DLD1 (cell line): ENCODE results near the gene CSF2.

Experiments used
- in situ Hi-C: cut with HindIII; loops from 2 replicates; pipeline ENCODE4 v1.10.0; 2017; ENCODE audit warnings: low sequenced_read_pairs

CSF2 gene

DNA sequence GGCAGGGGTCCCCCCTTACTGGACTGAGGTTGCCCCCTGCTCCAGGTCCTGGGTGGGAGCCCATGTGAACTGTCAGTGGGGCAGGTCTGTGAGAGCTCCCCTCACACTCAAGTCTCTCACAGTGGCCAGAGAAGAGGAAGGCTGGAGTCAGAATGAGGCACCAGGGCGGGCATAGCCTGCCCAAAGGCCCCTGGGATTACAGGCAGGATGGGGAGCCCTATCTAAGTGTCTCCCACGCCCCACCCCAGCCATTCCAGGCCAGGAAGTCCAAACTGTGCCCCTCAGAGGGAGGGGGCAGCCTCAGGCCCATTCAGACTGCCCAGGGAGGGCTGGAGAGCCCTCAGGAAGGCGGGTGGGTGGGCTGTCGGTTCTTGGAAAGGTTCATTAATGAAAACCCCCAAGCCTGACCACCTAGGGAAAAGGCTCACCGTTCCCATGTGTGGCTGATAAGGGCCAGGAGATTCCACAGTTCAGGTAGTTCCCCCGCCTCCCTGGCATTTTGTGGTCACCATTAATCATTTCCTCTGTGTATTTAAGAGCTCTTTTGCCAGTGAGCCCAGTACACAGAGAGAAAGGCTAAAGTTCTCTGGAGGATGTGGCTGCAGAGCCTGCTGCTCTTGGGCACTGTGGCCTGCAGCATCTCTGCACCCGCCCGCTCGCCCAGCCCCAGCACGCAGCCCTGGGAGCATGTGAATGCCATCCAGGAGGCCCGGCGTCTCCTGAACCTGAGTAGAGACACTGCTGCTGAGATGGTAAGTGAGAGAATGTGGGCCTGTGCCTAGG lies at the start of gene CSF2:
TSS of gene CSF2 (plus strand) at position 559 of the 783 bp plus-strand sequence. CDS start at position 594, 35 bp downstream.
- in situ Hi-C loops = no loop called here

DNA sequence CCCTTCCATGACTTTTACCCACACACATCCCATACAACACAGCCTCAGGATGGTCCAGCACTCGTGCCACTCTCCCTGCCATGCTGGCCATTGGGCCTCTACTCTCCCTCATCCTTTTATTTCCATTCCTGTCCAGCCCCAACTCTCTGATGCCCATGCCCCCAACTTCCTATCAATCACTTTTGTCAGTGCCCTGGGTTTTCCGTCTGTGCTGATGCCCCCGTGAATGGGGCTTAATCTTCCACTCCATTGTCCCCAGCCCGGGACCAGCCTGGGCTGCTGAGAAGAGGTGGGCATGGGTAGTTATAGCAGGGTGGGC lies 49.5 kb upstream of the CSF2 start:
- in situ Hi-C loops = no loop called here

DNA sequence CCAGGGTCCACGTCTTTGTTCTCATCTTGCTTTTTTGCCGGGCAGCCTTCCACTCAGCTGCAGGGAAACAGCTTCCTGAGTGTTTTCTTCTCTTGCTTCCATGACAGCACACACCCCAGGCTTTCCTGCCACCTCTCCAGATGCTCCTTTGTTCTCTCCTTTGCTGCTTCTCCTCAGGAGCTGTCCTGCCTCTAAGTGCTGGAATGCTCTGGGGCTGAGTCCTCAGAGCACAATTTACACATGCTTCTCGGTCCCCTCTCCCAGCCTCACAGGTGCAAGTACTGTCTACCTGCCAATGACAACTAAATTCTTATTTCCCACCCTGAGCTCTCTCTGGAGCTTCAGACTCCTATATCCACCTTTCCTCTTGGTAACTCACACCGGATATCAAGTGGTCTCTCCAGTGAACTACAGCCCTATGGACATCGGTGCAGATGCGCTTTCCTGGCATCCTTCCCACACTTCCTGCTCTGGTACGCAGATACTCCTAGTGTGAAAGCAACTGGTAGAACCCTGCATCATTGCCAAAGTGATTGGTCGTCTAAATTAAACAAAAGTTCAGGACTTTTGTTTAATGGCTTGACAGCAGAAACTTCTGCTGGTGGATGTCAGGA lies 48.7 kb upstream of the CSF2 start:
- in situ Hi-C loops = no loop called here

DNA sequence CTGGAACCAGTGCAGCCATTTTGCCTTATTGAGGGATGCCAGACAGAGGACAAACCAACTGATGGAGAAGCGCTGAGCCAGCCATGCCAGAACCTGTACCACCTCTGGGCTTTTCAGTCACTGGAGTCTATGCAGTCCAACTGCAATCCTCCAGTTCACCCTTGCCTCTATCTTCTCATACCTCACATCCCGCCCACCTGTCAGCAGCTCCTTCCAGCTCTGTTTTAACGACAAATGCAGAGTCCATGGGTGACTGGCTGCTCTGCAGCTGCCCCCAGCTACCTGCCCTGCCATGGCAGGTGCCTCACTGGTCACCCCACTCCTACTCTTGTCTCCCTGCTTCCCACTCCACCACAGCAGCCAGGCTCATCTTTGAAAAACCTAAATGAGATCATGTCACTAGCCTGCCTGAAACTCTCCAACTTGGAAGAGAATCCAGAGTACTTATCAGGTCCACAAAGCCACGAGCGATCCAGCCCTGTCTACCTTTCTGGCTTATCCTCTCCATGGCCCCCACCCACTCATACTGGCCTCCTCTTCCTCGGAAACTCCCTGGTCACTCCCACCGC lies 48.1 kb upstream of the CSF2 start:
- in situ Hi-C loops = no loop called here

DNA sequence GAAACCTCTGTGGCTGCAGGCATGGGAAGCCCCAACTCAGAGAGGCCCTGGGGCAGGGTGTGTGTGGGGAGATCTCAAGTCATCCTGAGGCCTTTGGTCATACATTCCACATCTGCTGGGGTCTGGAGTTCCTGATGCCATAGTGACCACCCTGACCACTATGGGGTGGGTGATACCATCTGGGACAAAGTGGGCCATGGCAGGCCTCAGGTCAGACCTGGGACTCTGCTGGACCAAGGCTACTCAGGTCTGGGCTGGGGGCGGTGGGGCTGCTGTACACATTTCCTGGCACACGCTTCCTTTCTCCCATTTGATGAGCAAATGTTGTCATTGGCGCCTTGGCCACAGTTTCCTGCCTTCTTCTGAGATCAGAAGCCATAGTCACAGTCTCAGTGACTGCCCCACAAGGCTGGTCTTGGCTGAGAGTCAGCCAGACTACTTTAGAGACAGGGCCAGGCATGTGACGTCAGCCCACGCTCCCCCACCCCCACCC lies 47.0 kb upstream of the CSF2 start:
- in situ Hi-C loops = no loop called here

DNA sequence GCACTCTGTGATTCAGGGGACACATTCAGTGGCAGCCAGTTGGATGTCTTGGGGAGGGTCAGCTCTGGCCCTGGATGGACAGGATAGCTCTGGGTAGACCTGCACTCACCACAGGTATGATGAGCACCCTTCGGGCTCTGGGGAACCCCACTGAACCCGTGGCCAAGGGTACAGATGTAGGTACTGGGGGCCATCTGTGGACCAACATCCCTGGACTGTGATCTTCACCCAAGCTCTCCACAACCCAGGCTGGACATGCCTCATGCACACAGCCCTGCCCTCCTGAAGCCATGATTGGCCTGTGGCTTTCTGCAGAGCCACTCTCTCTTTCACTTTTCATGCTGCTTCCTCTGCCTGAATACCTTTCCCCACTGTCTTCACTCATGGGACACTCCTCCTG lies 46.6 kb upstream of the CSF2 start:
- in situ Hi-C loops = no loop called here

DNA sequence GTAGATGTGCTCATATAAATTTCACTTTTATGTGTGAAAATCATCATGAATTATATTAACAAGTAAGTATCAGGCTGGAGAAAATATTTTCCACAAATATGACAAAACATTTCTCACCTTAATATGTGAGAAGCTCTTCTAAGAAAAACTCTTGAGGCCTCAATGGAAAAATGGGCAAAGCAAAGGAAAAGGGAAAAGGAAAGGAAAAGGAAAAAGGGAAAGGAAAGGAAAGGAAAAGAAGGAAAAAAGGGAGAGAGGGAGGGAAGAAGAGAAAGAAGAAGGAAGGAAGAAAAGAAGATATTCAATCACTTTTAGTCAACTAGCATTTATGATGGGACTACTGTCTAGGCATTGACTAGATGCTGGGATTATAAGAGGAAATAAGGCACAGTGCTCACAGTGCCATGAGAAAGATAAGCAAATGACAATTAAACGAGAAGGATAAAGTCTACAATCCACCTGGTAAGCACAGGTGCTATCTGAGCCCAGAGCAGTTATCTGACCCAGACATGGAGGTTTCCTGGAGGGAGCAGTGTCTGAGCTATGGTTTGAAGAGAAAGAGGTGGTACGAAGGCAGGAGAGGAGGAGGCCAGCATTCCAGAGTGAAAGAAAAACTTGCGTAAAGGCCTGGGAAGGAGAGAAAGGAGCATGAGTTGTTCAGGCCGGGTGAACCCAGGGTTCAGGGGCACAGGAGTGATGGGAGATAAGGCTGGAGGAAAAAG lies 43.8 kb upstream of the CSF2 start:
- in situ Hi-C loops = no loop called here

DNA sequence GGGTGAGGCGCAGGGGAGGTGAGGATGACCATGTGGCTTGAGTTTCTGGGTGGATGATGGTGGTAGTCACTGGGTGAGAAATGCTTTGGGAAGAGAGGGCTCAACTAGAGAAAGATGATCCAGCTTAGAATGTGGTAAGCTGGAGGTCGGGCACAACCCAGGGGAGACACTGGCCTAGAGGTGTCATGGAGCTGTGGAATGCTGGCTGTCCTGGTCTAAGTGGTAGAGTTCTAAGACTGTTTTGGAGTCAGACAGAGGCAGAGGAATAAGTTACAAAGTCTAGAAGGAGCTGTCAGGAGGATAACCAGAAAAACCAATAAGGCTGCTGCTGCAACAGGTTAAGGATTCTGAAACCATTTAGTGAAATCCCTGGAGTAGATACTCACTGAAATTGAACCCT lies 43.0 kb upstream of the CSF2 start:
- in situ Hi-C loops = no loop called here

DNA sequence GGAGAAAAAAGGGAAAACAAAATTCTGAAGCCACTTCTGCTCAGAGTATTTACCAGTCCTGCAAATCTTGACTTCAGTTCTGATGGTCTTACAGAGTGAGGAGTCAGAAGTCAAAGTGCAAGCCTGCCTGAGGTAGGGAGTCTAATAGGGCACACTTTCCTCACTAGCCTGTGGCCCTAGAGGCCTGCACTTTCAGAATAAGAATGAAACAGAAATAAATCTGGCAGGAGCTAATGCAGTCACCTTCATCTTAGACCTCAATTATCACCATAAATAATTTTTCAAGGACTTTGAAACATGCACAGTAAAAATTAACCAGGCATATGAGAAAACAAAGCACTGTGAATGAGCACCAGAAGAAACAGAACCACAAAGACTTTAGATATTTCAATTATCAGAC lies 41.4 kb upstream of the CSF2 start:
- in situ Hi-C loops = no loop called here

DNA sequence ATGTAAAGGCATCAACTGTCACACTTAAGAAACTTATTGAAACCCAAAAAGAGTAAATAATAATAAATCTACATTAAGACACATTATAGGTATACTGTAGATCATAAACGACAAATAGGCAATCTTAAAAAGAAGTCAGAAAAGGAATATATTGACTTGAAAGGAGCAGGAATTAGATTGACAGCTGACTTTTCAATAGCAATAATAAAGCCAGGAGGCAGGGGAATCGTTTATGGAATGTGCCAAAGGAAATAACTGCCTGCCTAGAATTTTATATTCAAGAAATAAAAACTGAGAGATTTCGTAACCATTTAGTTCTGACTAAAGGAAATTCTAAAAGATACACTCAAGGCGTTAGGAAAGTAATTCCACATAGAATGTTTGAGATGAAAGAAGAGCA lies 40.5 kb upstream of the CSF2 start:
- in situ Hi-C loops = no loop called here

DNA sequence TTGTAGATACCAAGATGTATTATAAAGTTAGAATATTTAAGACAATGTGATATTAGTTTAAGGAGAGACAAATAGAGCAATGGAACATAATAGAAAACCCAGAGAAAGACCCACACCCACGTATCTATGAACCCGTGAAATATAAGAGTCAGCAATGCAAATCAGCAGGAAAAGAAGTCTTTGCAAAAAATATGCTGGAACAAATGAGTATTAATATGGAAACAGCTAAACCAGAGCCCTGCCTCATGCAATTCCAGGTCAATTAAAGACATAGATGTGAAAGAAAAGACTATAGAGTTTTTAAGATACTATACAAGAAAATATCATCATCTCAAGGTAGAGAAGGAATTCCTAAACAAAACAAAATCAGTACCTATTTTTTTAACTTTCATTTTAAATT lies 36.2 kb upstream of the CSF2 start:
- in situ Hi-C loops = no loop called here

DNA sequence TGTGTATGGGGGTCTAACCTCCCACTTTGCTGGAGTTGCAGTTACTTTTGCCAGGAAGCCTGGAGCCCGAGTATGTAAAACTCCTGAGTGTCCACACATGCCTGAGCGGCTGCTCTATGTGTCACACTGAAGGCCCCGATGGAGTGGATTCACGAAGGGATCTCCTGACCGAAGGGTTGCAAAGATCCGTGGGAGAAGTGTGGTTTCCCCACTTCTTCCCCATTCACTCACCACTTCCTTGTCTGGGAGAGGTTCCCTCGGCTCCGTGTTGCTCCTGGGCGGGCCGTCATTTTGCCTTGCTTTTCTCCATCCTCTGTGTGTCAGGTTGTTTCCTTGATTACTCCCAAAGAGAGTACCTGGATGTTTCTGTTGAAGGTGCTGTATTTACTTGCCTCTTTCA lies 29.4 kb upstream of the CSF2 start:
- in situ Hi-C loops = no loop called here

DNA sequence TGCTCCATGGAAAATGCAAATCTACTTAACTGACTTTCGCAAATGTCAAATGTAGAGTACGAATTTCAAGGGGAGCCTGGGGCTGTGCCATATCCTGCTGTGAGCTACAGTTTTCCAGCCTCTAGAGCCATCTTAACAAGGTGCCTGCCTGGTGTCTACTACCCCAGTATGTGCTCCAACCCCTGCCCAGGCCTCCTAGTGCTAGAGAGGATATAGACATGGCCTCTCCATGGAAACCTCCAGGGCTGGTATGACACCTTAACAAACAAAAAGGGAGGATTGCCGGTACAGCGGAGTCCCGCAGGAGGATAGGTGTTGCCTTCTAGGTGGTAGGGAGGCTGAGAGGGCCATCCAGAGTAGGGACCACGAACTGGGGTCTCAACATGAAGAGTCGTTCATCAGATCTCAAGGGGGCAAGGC lies 26.7 kb upstream of the CSF2 start:
- in situ Hi-C loops = no loop called here

DNA sequence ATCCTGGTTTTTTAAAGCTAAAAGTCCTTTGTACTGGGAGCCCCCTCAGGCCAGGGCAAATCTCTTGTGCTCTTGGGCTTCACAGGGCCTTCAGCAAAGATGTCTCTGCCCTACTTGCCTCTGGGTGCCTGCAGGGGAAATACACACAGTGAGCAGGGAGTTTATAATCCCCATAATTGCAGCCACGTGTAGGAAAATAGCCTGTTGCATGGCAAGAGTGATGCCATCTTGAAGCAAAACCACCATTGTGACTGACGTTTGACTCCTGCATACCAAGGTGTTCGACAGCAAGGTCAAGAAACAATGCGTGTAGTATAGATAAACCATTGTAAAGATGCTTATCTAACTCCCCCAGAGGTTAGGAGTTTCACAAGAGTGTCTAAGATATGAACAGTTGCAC lies 24.5 kb upstream of the CSF2 start:
- in situ Hi-C loops = no loop called here

DNA sequence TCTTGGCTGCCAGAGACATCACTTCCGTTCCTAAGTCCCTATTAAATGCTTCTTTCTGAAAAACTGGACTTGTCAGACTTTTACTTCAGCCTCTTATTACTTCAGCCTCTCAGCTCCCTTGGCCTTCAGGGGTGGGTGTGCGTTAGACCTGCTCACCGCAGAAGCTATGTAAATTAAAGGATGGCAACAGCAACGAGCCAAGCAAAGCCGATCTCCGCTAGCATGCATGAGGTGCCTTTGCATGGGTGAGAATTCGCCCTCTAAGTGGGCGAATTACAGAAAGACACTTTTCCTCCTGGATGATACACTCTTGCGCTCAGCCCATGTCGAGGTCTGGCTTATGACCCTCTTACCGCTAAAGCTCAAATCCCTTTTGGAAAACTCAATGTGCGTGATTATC lies 24.0 kb upstream of the CSF2 start:
- in situ Hi-C loops = no loop called here

DNA sequence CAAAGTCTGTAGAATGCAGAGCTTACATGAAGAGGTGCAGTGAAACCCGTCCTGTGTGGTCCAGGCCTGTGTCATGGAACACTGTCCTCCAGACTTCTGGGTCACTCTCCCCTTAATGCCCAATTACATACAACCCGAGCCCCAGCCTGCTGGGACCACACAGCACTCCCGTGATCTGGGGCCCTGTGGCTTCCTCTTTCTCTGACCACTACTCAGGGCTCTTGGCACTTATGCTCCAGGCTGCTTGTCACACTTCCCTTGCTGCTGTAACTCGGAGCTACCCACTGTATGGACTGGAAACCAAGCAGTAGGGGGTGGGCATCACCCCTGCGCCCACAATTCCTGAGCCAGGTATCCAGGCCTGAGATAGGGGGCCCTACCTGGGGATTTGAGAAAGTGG lies 23.5 kb upstream of the CSF2 start:
- in situ Hi-C loops = no loop called here

DNA sequence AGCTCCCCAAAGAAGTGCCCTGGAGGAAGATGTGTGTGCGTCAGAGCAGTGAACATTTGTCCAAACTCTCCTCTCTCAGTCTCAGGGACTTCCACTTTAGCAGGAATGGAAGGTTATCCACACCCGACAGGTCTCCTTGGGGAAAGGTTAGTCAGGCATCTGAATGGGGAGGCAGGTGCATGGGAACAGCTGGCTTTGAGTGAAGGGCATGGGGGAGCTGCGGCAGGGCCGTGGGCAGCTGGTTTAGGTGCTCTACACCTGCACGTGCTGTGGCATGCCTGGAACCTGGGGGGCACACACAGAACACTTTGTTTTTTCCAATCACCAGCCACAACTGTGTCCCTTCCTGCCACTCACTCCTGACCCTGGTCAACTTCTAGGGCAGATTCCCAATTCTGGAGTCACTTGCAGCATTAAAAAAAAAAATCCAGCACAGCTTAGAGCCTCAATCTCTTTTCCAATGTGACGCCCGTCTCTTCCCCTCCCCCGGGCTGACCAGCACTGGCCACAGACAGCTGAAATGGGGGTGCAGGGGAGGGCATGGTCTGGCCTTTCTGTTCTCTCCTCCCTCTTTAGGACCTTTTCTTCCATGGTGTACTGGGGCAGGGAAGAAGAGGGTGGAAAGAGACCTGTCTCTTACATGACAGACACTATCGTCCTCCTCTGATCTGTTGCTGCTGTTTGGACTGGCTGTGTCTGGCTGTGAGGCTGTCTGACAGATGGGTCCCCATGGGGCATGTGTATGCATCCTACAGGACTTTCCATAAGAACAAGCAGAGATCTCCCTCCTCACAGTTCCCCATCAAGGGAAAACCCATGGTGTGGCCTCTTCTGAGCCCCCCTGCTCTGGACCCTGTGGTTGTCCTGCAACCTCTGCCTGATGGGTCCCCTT lies 22.7 kb upstream of the CSF2 start:
- in situ Hi-C loops = no loop called here

DNA sequence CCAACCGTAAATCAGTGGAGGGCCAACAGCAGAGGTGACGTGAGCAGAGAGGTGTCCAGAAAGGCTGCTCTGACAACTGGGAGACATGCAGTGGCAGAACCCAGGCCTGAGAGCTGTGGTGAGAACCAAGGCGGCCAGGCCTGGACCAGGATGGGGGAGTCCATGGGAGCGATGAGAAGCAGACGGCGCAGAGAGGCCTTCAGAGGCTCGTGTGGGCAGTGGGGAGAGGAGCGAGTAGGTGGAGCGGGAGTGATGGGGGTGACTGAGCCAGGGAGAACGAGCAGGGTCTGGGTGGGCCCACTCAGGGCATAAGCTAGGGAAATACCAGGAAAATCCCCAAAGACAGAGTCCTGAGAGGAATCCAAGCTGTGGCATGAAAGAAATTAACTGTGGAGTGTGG lies 21.1 kb upstream of the CSF2 start:
- in situ Hi-C loops = no loop called here

DNA sequence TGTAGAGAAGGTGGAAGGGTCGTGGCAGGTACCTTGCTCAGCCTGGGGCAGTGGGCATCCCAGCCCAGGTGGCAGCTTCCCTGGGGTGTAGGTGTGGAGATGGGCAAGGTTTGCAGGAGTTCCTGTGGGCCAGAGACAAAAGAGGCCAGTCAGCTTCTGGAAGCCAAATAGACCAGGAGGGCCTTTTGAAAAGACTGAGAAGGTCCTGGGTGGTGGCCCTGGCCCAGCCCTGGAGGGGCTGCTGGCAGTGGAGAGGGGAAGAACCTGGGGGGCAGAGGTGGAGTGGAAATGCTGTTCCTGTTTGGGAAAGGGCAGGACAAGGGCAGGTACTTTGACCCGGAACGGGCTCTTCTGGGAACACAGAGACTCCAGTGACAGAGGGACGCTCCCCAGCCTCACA lies 20.1 kb upstream of the CSF2 start:
- in situ Hi-C loops = no loop called here

DNA sequence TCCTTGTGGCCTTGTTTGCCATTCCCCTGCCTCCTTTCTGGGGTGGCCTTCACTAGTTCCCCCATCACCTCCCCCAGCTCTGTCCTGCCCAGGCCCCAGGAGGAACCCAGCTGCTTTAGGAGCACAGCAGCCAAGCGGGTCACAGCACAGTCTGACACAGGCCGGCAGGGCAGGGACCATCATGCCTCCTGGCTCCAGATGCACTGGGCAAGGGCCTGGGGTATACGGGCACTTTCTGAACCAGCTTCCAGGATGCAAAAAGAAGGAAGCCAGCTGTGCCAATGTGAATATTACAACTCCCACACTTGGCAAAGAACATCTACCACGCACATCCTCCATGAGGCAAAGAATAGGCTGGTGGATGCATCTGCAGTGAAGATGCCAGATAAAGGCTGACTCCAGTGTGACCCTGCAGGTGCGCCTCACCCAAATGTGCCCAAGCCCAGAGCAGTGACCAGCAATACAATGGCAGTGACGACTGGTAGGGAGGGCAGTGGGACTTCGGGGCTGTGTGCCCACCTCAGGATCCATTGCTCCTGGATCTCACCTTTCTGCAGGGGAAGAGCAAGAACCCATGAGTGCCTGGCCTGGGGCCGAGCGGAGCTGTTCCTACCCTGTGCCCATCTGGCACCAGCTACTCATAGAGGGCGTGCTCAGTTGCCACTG lies 19.4 kb upstream of the CSF2 start:
- in situ Hi-C loops = no loop called here
